ENCODE data around the gene RHEB. TPM values are rescaled to one million over a fixed set of nuclear protein-coding genes. Genes with fewer than 3 reads are reported as not detected.
A peak's percentile ranks its signal among the peaks of the same experiment; 100 is the strongest.

Gene RHEB
- polyA plus RNA-seq, 10 donors: 77.1 to 108 (median 86.1) TPM

DNA sequence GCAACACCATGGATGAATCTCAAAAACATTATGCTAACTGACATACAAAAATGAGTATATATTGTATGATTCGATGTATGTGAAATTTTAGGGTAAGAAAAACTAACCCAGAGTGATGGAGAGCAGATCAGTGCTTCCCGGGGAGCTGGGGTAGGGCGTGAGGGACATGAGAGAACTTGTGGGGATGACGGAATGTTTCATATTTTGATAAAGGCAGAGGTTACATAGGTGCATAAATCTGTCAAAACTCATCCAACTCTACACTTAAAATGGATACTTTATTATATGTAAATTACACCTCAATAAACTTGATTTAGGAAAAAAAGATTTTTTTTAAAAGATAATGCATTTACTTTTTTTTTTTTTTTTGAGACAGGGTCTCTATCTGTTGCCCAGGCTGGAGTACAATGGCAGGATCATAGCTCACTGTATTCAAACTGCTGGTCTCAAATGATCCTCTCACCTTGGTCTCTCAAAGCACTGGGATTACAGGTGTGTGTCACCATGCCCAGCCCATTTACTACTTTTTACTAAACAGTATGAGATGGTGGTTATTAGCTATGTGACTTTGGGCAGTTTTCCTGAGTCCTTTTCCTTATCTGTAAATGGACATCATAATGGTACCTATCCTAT is 13.7 kb downstream of the RHEB start:
- no peak for DNase-seq

DNA sequence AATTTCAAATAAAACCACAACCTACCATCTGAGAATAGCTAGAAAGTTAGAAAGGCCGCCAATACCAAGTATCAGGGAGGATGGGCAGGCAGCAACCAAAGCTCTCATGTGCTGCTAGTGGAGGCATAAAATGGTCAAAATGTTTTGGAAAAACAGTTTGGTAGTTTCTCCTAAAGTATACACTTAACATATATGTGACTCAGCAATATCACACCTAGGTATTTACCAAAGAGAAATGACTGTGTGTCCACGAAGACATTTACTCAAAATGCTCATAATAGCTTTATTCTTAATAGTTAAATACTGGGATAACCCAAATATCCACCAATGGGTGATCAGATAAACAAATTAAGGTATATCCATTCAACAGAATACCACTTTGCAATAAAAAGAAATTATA is 14.3 kb downstream of the RHEB start:
- DNase-seq: no peak

DNA sequence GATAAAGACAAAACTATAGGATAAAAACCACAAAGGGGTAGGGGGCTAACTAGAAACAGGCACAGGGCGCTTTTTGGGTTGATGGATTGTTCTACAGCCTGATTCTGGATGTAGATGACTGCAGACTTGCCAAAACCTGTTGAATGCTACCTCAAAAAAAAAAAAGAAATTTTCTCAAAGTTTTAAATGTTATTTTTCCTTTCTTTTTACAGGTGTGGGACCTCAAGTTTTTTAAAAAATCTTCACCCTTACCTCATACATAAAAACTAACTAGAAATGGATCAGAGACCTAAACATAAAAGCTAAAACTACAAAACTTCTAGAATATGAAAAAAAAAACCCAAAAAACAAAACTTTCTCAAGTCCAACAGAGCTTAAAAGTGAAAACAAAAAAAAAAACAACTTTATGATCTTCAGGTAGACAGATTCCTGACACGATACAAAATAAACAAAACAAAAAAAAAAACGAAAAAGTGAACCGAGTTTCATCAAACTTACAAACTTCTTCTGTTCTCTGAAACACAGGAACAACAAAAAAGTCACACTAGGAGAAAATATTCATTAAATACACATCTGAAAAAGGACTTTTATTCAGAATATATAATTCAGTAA is 14.9 kb downstream of the RHEB start:
- no peak for DNase-seq

- no peak for DNase-seq
Observed at GRCh38 chr7:151503902-151504714, 15.6 kb downstream of the RHEB start.

- DNase-seq: no peak
Observed at GRCh38 chr7:151501676-151502075, 18.0 kb downstream of the RHEB start.

DNA sequence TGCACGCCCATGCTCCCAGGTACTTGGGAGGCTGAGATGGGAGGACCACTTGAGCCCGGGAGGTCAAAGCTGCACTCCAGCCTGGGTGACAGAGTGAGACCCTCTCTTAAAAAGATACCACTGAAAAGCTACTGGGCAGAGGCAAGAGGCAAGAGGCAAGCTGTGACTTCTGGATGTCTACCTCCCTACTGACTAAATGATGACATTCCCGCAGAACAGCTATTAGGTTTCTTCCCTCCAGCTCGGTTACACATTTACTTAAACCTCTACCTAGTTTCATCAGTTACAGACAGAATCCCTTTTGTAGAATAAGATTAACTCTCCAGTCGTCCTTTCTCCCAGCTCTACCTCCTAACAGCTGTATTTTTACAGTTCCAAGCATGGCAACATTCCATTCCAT is 21.2 kb downstream of the RHEB start:
- DNase-seq: no peak

DNA sequence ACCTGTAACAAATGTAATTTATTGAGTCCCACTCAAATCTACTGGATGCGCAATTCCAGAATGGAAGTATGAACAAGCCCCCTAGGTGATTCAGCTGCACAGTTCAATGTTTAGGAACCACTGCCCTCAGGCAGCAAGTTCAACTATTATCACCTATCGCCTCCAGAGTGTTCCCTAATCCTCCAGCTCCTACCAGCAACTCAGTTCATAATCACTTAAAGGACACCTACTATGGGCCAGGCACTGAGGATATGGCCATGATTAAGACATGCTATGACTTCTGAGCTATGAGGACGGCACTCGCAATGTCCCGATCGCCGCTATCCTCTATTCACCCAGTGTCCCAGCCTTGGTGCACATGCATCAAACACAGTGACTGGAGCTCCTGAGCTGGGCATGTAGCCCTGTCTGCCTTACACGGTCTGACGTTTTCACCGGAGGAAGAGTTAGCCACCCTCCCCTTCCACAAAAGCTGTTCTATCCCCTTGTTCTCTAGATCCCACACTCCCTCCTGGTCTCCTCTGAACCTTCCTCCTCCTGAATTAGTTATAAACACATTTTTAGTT is 22.3 kb downstream of the RHEB start:
- DNase-seq: no peak

DNA sequence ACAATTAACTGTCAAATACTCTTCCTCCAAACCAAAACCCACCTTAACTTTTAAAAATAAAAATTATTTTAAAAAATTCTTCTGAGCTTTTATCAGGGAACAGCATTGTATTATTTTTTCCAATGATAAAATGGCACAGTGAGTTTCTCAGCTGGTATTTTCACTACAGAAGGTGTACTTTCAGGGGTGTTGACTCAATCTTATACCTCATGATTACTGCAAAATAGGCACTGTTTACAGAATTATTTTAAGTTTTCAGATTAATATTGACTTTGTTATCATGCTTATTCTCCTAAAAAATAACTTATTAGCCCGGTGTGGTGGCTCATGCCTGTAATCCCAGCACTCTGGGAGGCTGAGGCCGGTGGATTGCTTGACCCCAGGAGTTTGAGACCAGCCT is 24.3 kb downstream of the RHEB start:
- DNase-seq: no peak

DNA sequence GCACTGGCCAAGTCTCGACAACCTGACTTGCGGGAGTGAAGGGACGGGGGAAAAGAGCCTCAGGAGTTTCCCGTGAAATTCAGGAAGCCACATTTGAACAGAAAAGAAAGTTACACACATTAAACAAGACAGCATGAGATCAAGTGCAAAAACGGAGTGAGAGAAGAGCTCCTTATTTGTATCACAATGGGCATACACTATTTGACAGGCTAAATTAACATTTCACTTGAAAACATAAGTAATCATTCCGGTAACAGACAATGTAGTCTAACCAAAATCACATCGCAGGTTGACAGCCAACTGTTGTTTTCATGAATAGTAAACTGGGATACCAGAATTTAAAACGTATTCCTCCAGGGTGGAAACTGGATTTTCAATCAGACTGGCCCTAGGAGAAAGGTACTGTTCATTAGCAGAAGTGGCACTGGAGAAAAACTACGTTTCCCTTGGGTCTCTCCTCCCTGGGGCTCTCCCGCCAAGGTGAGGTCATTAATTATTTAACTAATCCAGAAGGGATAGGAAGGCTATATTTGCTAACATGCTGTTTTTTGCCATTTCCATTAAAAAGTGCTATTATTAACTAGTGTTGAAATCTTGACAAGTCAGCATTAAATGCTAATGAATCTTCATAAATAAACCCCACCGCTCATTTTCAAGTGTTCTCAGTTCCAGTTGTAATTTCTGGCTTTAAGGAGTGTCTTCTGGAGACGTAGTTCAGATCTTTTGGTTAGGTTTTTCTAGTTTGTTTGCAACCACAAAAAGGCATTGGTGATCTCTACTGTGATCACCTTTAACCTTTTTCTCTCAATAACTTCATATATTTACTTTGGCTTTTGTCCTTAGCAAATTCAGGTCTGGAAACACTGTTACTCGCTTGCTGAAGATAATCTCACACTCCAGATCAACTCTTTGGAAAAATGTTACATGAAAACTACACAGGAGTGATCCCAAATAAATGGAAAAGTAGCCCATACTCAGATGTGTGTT is 25.1 kb downstream of the RHEB start:
- DNase-seq: no peak

DNA sequence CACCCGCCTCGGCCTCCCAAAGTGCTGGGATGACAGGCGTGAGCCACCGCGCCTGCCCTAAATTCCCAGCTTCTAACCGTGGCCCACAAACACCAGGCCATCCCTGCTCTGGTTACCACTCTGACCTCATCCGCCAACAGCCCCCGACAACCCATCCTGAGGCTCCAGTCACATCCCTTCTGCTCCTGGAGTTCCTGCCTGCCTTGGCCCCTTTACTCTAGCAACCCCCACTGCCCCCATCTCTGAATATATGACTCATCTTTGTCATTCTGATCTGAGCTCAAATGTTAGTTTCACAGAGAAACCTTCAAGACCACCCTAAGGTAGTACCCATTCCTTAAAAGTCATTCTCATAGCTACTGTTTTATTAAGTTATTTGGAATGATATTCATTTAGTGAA is 26.6 kb downstream of the RHEB start:
- no peak for DNase-seq

DNA sequence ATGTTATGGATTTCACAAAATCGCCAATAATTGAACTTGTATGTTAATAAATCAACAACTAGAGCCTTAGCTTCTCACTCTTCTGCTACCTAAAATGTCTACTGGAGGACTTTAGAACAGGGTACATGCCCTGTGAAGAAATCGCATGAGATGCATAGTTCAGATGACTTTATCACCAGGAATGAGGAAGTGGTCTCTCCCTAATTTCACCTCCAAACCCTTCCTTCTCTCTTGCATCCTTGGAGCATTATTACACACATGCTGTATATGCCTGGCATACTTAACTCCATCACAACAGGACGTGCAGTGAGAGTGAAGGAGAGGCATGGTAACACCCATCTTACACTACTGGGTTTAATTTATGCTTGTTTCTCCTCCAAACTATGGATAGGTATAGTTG is 27.8 kb downstream of the RHEB start:
- peak in 1 of 3 donors; percentile 78 for DNase-seq

GRCh38 chr7:151490456-151491105 is 29.1 kb downstream of the RHEB start:
- DNase-seq: no peak

GRCh38 chr7:151489498-151489897 is 30.2 kb downstream of the RHEB start:
- no peak for DNase-seq

GRCh38 chr7:151488096-151488495 is 31.6 kb downstream of the RHEB start:
- no peak for DNase-seq

DNA sequence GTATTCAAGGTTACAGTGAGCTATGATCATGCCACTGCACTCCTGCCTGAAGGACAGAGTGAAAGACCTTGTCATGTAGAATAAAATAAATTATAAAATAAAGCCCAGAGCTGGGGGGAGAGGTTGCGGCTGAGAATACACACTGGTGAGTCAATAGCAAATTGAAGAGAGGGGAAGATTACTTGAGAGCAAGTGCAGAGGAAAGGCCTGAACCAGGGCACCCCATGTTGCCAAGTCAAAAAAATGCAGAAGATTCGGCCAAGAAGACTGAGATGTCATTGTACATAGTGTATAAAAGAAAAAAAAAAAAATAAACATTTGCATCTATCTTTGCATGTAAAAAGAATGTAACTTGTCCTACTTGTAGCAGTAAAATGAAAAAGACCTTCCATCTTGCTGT is 32.5 kb downstream of the RHEB start:
- no peak for DNase-seq

GRCh38 chr7:151486074-151486473 is 33.6 kb downstream of the RHEB start:
- no peak for DNase-seq

DNA sequence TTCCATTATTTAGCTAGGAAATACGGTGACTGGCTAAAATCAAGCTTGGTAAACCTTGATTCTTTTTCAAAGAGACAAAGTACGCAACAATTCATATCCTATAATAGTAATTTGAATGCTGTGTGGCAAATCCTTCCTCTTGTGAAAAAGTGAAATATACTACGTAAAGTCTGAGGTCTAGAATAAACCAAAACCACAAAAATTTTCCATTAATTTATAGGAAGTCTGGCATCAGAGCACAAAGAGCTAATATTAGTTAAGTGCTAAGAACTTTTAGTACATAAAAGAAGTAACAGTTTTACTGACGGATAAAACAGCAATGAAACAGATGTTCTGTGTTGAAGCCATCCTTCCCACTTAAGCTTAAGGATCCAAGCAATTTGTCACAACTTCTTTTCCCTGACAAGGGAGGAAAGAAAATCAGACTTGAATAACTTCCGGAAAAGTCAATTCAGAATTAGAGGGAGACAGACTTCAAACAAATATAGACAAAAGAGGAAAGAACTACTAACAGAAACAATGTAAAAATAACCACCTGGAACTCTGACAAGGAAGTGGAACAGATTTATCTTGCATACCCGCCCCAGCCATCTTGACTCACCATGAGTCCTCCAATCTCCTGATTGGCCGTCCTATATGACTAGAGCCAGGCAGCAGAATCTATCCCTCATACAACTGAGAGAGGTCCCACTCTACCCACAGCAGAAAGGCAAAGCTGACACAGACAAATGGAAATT is 34.6 kb downstream of the RHEB start:
- peak in 1 of 3 donors; percentile 41 for DNase-seq

- DNase-seq: no peak
Observed at GRCh38 chr7:151483711-151483983, 36.0 kb downstream of the RHEB start.

- no peak for DNase-seq
Observed at GRCh38 chr7:151482883-151483710, 36.6 kb downstream of the RHEB start.

All from muscle of back (tissue), 11 donors.